ENCODE data around the gene PTPRT. TPM values are rescaled to one million over a fixed set of nuclear protein-coding genes. Genes with fewer than 3 reads are reported as not detected.

Gene PTPRT
- total and polyA plus RNA-seq, 2 experiments from 2014 or later, result not detected

- no peak for TF ChIP-seq ETS1 (IDR thresholded peaks at IDR 0.05)
- TF ChIP-seq ZNF331 (CRISPR knock-in tag; IDR thresholded peaks at IDR 0.05; ENCODE audit: low read depth), result no peak
Observed at GRCh38 chr20:42895020-42895419, 294.7 kb downstream of the PTPRT start (continued).

GRCh38 chr20:42894483-42894882, 295.2 kb downstream of the PTPRT start:
- H3K27ac ChIP-seq (ENCODE audit: low read depth), result no peak overlapping the region
- H3K4me1 Mint-ChIP-seq, result no peaks in the 10 kb centered on the region

More at GRCh38 chr20:42894483-42894882, 295.2 kb downstream of the PTPRT start:
- Histone ChIP-seq H3K4me3 (no peak overlapping the region), H3K79me2 (replicated peaks; ENCODE audit: insufficient read depth) (no peaks in the 10 kb centered on the region), H3F3A (replicated peaks; ENCODE audit: low read depth) (no peaks in the 10 kb centered on the region), H3K36me3 (ENCODE audit: insufficient read depth) (no peaks in the 10 kb centered on the region), H3K4me2 (no peak overlapping the region), H2AFZ (no peak overlapping the region), H3K9me2 (ENCODE audit: insufficient read depth) (no peaks in the 10 kb centered on the region), H3K4me1 (ENCODE audit: insufficient read depth) (no peaks in the 10 kb centered on the region), H4K20me1 (replicated peaks; ENCODE audit: insufficient read depth) (no peaks in the 10 kb centered on the region), H3K27me3 (ENCODE audit: insufficient read depth) (no peaks in the 10 kb centered on the region)
- no peak for ATAC-seq
- DNase-seq (ENCODE audit: low spot score), result no peak
- Mint-ChIP-seq H3K9me3 (peaks cover 88% of the 10 kb centered on the region), H3K27ac (no peak overlapping the region), H3K4me3 (no peak overlapping the region), H3K27me3 (ENCODE audit: insufficient read depth, low read depth, poor library complexity) (peaks cover 3% of the 10 kb centered on the region), H3K36me3 (ENCODE audit: low read depth) (peaks cover 17% of the 10 kb centered on the region; the same call in 2 of the 3 replicates)
- TF ChIP-seq EZH2 (IDR thresholded peaks at IDR 0.05; ENCODE audit: low read depth, unreplicated experiment), result no peak
- TF ChIP-seq EZH2phosphoT487 (IDR thresholded peaks at IDR 0.05; ENCODE audit: unreplicated experiment), result no peak
- no peak for TF ChIP-seq ETS1 (IDR thresholded peaks at IDR 0.05)
- TF ChIP-seq CREB1 (CRISPR knock-in tag; IDR thresholded peaks at IDR 0.05; ENCODE audit: low read depth), result no peak
- no peak for TF ChIP-seq REST (IDR thresholded peaks at IDR 0.05; ENCODE audit: unreplicated experiment)
- TF ChIP-seq ZNF114 (CRISPR knock-in tag; IDR thresholded peaks at IDR 0.05), result no peak
- TF ChIP-seq ZNF462 (CRISPR knock-in tag; IDR thresholded peaks at IDR 0.05), result no peak
